Endothelial cell of umbilical vein (primary cell): ENCODE results near the gene CAMK2D. TPM values are rescaled to one million over a fixed set of nuclear protein-coding genes. Genes with fewer than 3 reads are reported as not detected.

Experiments used
- BruUV-seq: library from RNA; stranded (reverse); fragments of 400-500 nt; replicated peaks from 2 replicates; lab custom pipeline; 2021; lab: Mats Ljungman, UMichigan
- CTCF ChIA-PET: fragments of 300-600, 350-600 bp; sonication (Branson Sonifier 250); formaldehyde crosslinking; loops from one replicate; lab custom pipeline; 2021; ENCODE audit warnings: antibody characterized with exemption, inconsistent platforms; lab: Charles Lee
- POLR2A ChIA-PET: fragments of 300-600, 350-600 bp; sonication (Branson Sonifier 250); formaldehyde crosslinking; loops from one replicate; lab custom pipeline; 2021; ENCODE audit warnings: antibody characterized with exemption, inconsistent platforms; lab: Charles Lee
- DNase-seq: peaks from one replicate; pipeline ENCODE4 v3.0.0-alpha.2; 2011; ENCODE audit warnings: low read depth, low spot score
- FAIRE-seq: peaks from 2 replicates; lab custom pipeline; 2011; peaks lifted over from hg19 to GRCh38; lab: Jason Lieb, UNC
- H2AFZ ChIP-seq: 2 replicates; pipeline ENCODE4 v1.6.0; 2012; ENCODE audit warnings: low read depth, low read length, control low read depth, inconsistent platforms
- H3K27ac ChIP-seq: 2 replicates; pipeline ENCODE4 v1.5.1; 2011; ENCODE audit warnings: low read depth, mild to moderate bottlenecking, control low read depth, low read length, moderate library complexity; ENCODE audit not compliant: insufficient read depth
- H3K27me3 ChIP-seq, 2 experiments: 2 replicates each; pipeline versions ENCODE4 v1.6.0 to v1.6.1; 2011; ENCODE audit warnings: low read length in 2 of 2, mixed read lengths in 1 of 2; ENCODE audit not compliant: control insufficient read depth in 2 of 2, insufficient read depth in 2 of 2
- H3K36me3 ChIP-seq, 2 experiments: 2 replicates in 1 of 2; 3 replicates in 1 of 2; pipeline ENCODE4 v1.5.1; 2011; ENCODE audit warnings: low read length in 2 of 2, mild to moderate bottlenecking in 1 of 2, moderate library complexity in 1 of 2; ENCODE audit not compliant: control insufficient read depth in 2 of 2, insufficient read depth in 2 of 2; ENCODE audit errors: extremely low read depth in 1 of 2
- H3K4me1 ChIP-seq: 3 replicates; pipeline ENCODE4 v1.5.1; 2011; ENCODE audit warnings: mild to moderate bottlenecking, low read length; ENCODE audit not compliant: control insufficient read depth, insufficient read depth; ENCODE audit errors: extremely low read depth
- H3K4me2 ChIP-seq: 2 replicates; pipeline ENCODE4 v1.6.1; 2011; ENCODE audit warnings: low read length, control low read depth, mixed read lengths; ENCODE audit not compliant: insufficient read depth
- H3K4me3 ChIP-seq, 3 experiments: fragments of 200-600 bp in 1 of 3; sonication (generic), shearing (Covaris generic) in 1 of 3; replicated peaks in 1 of 3; 2 replicates each; pipeline ENCODE4 v1.5.1; 2011 to 2016; ENCODE audit warnings: control low read depth in 3 of 3, low read length in 3 of 3, mild to moderate bottlenecking in 2 of 3, inconsistent platforms in 1 of 3, low read depth in 1 of 3, moderate library complexity in 1 of 3; ENCODE audit not compliant: insufficient read depth in 1 of 3
- H3K79me2 ChIP-seq: 2 replicates; pipeline ENCODE4 v1.6.0; 2012; ENCODE audit warnings: low read length, inconsistent platforms; ENCODE audit not compliant: control insufficient read depth, insufficient read depth
- H3K9ac ChIP-seq: replicated peaks from 2 replicates; pipeline ENCODE3; 2011; ENCODE audit warnings: low read length, control low read depth; ENCODE audit not compliant: insufficient read depth; ENCODE audit errors: extremely low read depth
- H3K9me1 ChIP-seq: replicated peaks from 3 replicates; pipeline ENCODE4 v1.6.0; 2011; ENCODE audit warnings: mild to moderate bottlenecking, low read length; ENCODE audit not compliant: control insufficient read depth, insufficient read depth; ENCODE audit errors: extremely low read depth
- H3K9me3 ChIP-seq: replicated peaks from 2 replicates; pipeline ENCODE4 v1.5.1; 2012; ENCODE audit warnings: low read length, inconsistent platforms; ENCODE audit not compliant: control insufficient read depth, insufficient read depth
- H4K20me1 ChIP-seq: replicated peaks from 2 replicates; pipeline ENCODE3; 2011; ENCODE audit warnings: mild to moderate bottlenecking, low read length; ENCODE audit not compliant: control insufficient read depth, insufficient read depth; ENCODE audit errors: extremely low read depth
- EZH2 ChIP-seq: IDR thresholded peaks from 2 replicates; pipeline ENCODE4 v1.6.1; 2012; ENCODE audit warnings: borderline replicate concordance, low read depth, mild to moderate bottlenecking, moderate library complexity, low read length, inconsistent platforms; ENCODE audit not compliant: severe bottlenecking
- FOS ChIP-seq: IDR thresholded peaks from 2 replicates; pipeline ENCODE4 v1.6.1; 2011; ENCODE audit warnings: mild to moderate bottlenecking, low read length, moderate library complexity, borderline replicate concordance; ENCODE audit not compliant: insufficient read depth
- GATA2 ChIP-seq: IDR thresholded peaks from 2 replicates; pipeline ENCODE4 v1.7.0; 2011; ENCODE audit warnings: low read depth, mild to moderate bottlenecking, moderate library complexity, mixed read lengths, low read length; ENCODE audit not compliant: insufficient read length, insufficient read depth
- JUN ChIP-seq: IDR thresholded peaks from 2 replicates; pipeline ENCODE4 v1.6.1; 2011; ENCODE audit warnings: borderline replicate concordance, low read depth; ENCODE audit not compliant: insufficient read length, insufficient read depth
- MYC ChIP-seq: IDR thresholded peaks from one replicate; pipeline ENCODE4 v1.6.1; 2011; ENCODE audit warnings: mild to moderate bottlenecking, low read depth, low read length
- POLR2A ChIP-seq: IDR thresholded peaks from 2 replicates; pipeline ENCODE4 v1.6.1; 2012; ENCODE audit warnings: low read depth, mild to moderate bottlenecking, control low read depth, low read length
- POLR2AphosphoS5 ChIP-seq: IDR thresholded peaks from 2 replicates; pipeline ENCODE4 v1.6.1; 2012; ENCODE audit warnings: low read depth, mild to moderate bottlenecking, control low read depth, low read length, moderate library complexity; ENCODE audit not compliant: insufficient read depth
- dilution Hi-C: fragments of 300-500 bp; cut with MboI; formaldehyde crosslinking; loops from one replicate; pipeline ENCODE4 v1.15.0; 2019; ENCODE audit warnings: low sequenced_read_pairs; ENCODE audit not compliant: extremely low pct_ligation_motif_present
- intact Hi-C: fragments of 100-400 bp; cut with micrococcal nuclease; formaldehyde crosslinking; loops from one replicate; pipeline ENCODE4 v1.10.0; 2022
- polyA plus RNA-seq, 4 experiments: library from polyadenylated mRNA; depleted of rRNA in 3 of 4; stranded (reverse) in 3 of 4; unstranded in 1 of 4; fragments of >200 nt; gene quantifications; 2 replicates each; pipeline versions ENCODE4 v1.2.1 to v1.2.3, GENCODE V29; 2011 to 2012; ENCODE audit warnings: missing spikeins in 1 of 4
- total RNA-seq: library from RNA; stranded (reverse); gene quantifications from 2 replicates; pipeline ENCODE4 v1.2.3, GENCODE V29; 2021
- TF ChIP-seq, protein P1 (sequence below), 2 donors: IDR thresholded peaks; 1 replicate in 1 of 2; 2 replicates in 1 of 2; pipeline ENCODE4 v1.5.1; 2011; ENCODE audit warnings: low read length in 2 of 2, mild to moderate bottlenecking in 2 of 2, moderate library complexity in 2 of 2, control low read depth in 1 of 2, inconsistent platforms in 1 of 2, low read depth in 1 of 2; ENCODE audit not compliant: insufficient read depth in 1 of 2; ENCODE audit errors: extremely low read depth in 1 of 2
- TF ChIP-seq, protein P2 (sequence below): IDR thresholded peaks from 2 replicates; pipeline ENCODE4 v1.6.1; 2011; ENCODE audit not compliant: insufficient read depth, insufficient read length

CAMK2D gene
- total and polyA plus RNA-seq, 2 donors (not counting 3 experiments of a cell fraction or from before 2014, with no cell fraction given) = 10.4 to 30.7 TPM

DNA sequence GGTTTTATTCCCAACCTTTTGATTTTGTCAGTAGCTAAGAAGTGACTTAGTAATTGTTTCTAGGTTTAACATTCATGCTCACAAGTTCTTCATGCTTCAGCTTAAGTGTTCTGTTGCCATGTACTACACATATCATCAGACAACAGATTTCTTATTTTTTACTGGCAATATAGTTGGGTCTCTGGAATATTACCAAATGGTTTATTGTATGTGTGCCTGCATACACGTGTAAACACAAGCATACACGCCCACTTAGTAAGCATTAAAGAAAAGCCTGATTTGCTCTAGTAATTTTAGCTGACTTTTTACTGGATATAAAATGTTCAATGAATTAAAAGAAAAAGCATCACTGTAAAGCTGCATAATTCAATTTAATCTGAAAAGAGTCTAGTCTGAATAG, 199.8 kb downstream of the CAMK2D start:
- Histone ChIP-seq H3K79me2 (no peaks in the 10 kb centered on the region), H3K36me3 (no peaks in the 10 kb centered on the region), H3K4me2 (no peak overlapping the region), H3K27ac (no peak overlapping the region), H3K4me1 (peaks cover 18% of the 10 kb centered on the region), H2AFZ (no peak overlapping the region), H3K9me3 (no peaks in the 10 kb centered on the region), H4K20me1 (no peaks in the 10 kb centered on the region), H3K9me1 (no peaks in the 10 kb centered on the region), H3K27me3 (no peaks in the 10 kb centered on the region), H3K4me3 (no peak overlapping the region), H3K9ac (no peak overlapping the region)
- TF ChIP-seq MYC (no peak), GATA2 (no peak), EZH2 (no peak), FOS (no peak), POLR2AphosphoS5 (no peak), POLR2A (no peak), JUN (no peak)
- TF ChIP-seq, protein P1, sequence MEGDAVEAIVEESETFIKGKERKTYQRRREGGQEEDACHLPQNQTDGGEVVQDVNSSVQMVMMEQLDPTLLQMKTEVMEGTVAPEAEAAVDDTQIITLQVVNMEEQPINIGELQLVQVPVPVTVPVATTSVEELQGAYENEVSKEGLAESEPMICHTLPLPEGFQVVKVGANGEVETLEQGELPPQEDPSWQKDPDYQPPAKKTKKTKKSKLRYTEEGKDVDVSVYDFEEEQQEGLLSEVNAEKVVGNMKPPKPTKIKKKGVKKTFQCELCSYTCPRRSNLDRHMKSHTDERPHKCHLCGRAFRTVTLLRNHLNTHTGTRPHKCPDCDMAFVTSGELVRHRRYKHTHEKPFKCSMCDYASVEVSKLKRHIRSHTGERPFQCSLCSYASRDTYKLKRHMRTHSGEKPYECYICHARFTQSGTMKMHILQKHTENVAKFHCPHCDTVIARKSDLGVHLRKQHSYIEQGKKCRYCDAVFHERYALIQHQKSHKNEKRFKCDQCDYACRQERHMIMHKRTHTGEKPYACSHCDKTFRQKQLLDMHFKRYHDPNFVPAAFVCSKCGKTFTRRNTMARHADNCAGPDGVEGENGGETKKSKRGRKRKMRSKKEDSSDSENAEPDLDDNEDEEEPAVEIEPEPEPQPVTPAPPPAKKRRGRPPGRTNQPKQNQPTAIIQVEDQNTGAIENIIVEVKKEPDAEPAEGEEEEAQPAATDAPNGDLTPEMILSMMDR (IDR thresholded peaks at IDR 0.05; ENCODE audit: extremely low read depth in 1 of 2, insufficient read depth in 1 of 2, low read depth in 1 of 2, low read length in 2 of 2) = no peak
- TF ChIP-seq, protein P2, sequence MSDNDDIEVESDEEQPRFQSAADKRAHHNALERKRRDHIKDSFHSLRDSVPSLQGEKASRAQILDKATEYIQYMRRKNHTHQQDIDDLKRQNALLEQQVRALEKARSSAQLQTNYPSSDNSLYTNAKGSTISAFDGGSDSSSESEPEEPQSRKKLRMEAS = no peak
- dilution Hi-C loops (no loop called here), intact Hi-C loops (loop anchor here (10.0 kb wide), 1 partner anchor 333 kb away; no protein-coding TSS in a partner anchor)
- FAIRE-seq (no peak), DNase-seq (no peak)
- CTCF ChIA-PET = interaction anchor here (0.8 to 1.9 kb wide), 5 partner anchors 10 to 37 kb away, joined by 3 to 13 read pairs (median 5); no protein-coding TSS in a partner anchor
- POLR2A ChIA-PET = no interaction called here
- BruUV-seq = no TSS peak
